Activated CD4-positive, alpha-beta memory T cell treated with anti-CD3 and anti-CD28 coated beads, Interleukin-2, amount 10 ng/mL, durations not matched to agents 7 days and 5 days (primary cell): ENCODE results near the gene ADGRL1. TPM values are rescaled to one million over a fixed set of nuclear protein-coding genes. Genes with fewer than 3 reads are reported as not detected.
"Not testable (repeated sequence)": the region's sequence is repeated elsewhere in the genome, so short reads cannot be mapped to it uniquely, and the experiment has no call there.

Experiments used
- CTCF ChIA-PET: fragments of 350-600 bp; sonication (Branson Sonifier 250); formaldehyde crosslinking; loops from one replicate; lab custom pipeline; 2021; ENCODE audit warnings: antibody characterized with exemption, inconsistent platforms; lab: Charles Lee
- POLR2A ChIA-PET: fragments of 350-600 bp; sonication (Branson Sonifier 250); formaldehyde crosslinking; loops from one replicate; lab custom pipeline; 2021; ENCODE audit warnings: antibody characterized with exemption; lab: Charles Lee
- DNase-seq: peaks from one replicate; pipeline ENCODE4 v3.0.0-alpha.2; 2020
- H3K27ac Mint-ChIP-seq: one replicate; pipeline ENCODE4 v1.8.0; 2021; ENCODE audit warnings: mild to moderate bottlenecking, mixed read lengths
- H3K27me3 Mint-ChIP-seq: one replicate; pipeline ENCODE4 v1.8.0; 2021; ENCODE audit warnings: mixed read lengths
- H3K36me3 Mint-ChIP-seq: one replicate; pipeline ENCODE4 v1.8.0; 2021; ENCODE audit warnings: low read depth, mixed read lengths
- H3K4me1 Mint-ChIP-seq: one replicate; pipeline ENCODE4 v1.8.0; 2021; ENCODE audit warnings: mixed read lengths
- H3K4me3 Mint-ChIP-seq: one replicate; pipeline ENCODE4 v1.8.0; 2021; ENCODE audit warnings: mild to moderate bottlenecking, mixed read lengths
- H3K9me3 Mint-ChIP-seq: one replicate; pipeline ENCODE4 v1.8.0; 2021; ENCODE audit warnings: mixed read lengths
- total RNA-seq, 2 experiments: library from RNA; stranded (reverse); gene quantifications; one replicate each; pipeline ENCODE4 v1.2.3, GENCODE V29; 2021

The ADGRL1 gene
- total RNA-seq, 2 experiments from 2014 or later: 6.5 to 6.7 TPM

GRCh38 chr19:14149509-14149994 is 56.4 kb downstream of the ADGRL1 start:
- Mint-ChIP-seq H3K27ac (peak overlapping the region; percentile 98), H3K9me3 (no peaks in the 10 kb centered on the region), H3K27me3 (no peaks in the 10 kb centered on the region), H3K36me3 (no peaks in the 10 kb centered on the region), H3K4me1 (peaks cover 39% of the 10 kb centered on the region), H3K4me3 (peak overlapping the region; percentile 84)
- ChIA-PET CTCF (interaction anchor here (1.7 to 2.1 kb wide), 2 partner anchors 13 to 40 kb away, joined by 4 to 13 read pairs; partner anchors contain the start of gene ASF1B), POLR2A (interaction anchor here (0.9 to 6.6 kb wide), 10 partner anchors 9 to 372 kb away, joined by 3 to 60 read pairs (median 4); partner anchors contain the start of gene ASF1B)
- peak; percentile 72 for DNase-seq

- Mint-ChIP-seq H3K4me1 (peaks cover 39% of the 10 kb centered on the region), H3K27ac (peak overlapping the region; percentile 98), H3K27me3 (no peaks in the 10 kb centered on the region), H3K9me3 (no peaks in the 10 kb centered on the region), H3K36me3 (no peaks in the 10 kb centered on the region), H3K4me3 (peak overlapping the region; percentile 84)
- ChIA-PET POLR2A (interaction anchor here (0.9 to 6.6 kb wide), 7 partner anchors 13 to 373 kb away, joined by 3 to 60 read pairs (median 3); partner anchors contain the start of gene ASF1B), CTCF (interaction anchor here (0.9 to 3.7 kb wide), 8 partner anchors 12 to 199 kb away, joined by 3 to 19 read pairs (median 4); partner anchors contain the start of gene ASF1B)
- no peak for DNase-seq
These were observed 57.1 kb downstream of the ADGRL1 start for GRCh38 chr19:14148751-14149410.

GRCh38 chr19:14147797-14148605 is 58.0 kb downstream of the ADGRL1 start:
- H3K4me1 Mint-ChIP-seq: peaks cover 39% of the 10 kb centered on the region
- ChIA-PET POLR2A (interaction anchor here (1.1 to 6.6 kb wide), 3 partner anchors 12 to 270 kb away, joined by 3 to 60 read pairs (median 3); partner anchors contain the start of gene ASF1B), CTCF (interaction anchor here (0.9 to 3.7 kb wide), 9 partner anchors 9 to 200 kb away, joined by 3 to 19 read pairs (median 4); partner anchors contain the start of gene ASF1B)
- H3K9me3 Mint-ChIP-seq: no peaks in the 10 kb centered on the region
- peak; percentile 61 for DNase-seq
- peak overlapping the region; percentile 98 for H3K27ac Mint-ChIP-seq
- H3K4me3 Mint-ChIP-seq: peak overlapping the region; percentile 84
- H3K36me3 Mint-ChIP-seq: no peaks in the 10 kb centered on the region
- H3K27me3 Mint-ChIP-seq: no peaks in the 10 kb centered on the region

- Mint-ChIP-seq H3K4me3 (no peak overlapping the region), H3K9me3 (no peaks in the 10 kb centered on the region), H3K36me3 (no peaks in the 10 kb centered on the region), H3K27me3 (no peaks in the 10 kb centered on the region), H3K4me1 (peaks cover 41% of the 10 kb centered on the region), H3K27ac (peak overlapping the region; percentile 26)
- no peak for DNase-seq
- ChIA-PET POLR2A (interaction anchor here (2.8 kb wide), 1 partner anchor 11 kb away, joined by 18 read pairs; the partner anchor contains the start of gene ASF1B), CTCF (interaction anchor here (1.4 to 3.7 kb wide), 3 partner anchors 8 to 201 kb away, joined by 4 to 19 read pairs (median 12); partner anchors contain the start of gene ASF1B)
These were observed 59.2 kb downstream of the ADGRL1 start for GRCh38 chr19:14146789-14147216.

GRCh38 chr19:14146169-14146568 is 59.8 kb downstream of the ADGRL1 start:
- ChIA-PET CTCF (interaction anchor here (0.5 to 3.7 kb wide), 3 partner anchors 9 to 956 kb away, joined by 4 to 24 read pairs (median 12); partner anchors contain the start of gene ASF1B), POLR2A (interaction anchor here (2.8 kb wide), 1 partner anchor 10 kb away, joined by 18 read pairs; the partner anchor contains the start of gene ASF1B)
- not testable (repeated sequence) for H3K27ac Mint-ChIP-seq, H3K27me3 Mint-ChIP-seq, H3K4me3 Mint-ChIP-seq, DNase-seq, H3K9me3 Mint-ChIP-seq, H3K36me3 Mint-ChIP-seq
- H3K4me1 Mint-ChIP-seq: peaks cover 38% of the 10 kb centered on the region

- Mint-ChIP-seq H3K4me3 (no peak overlapping the region), H3K27me3 (no peaks in the 10 kb centered on the region), H3K27ac (no peak overlapping the region), H3K36me3 (no peaks in the 10 kb centered on the region), H3K9me3 (no peaks in the 10 kb centered on the region), H3K4me1 (peaks cover 39% of the 10 kb centered on the region)
- ChIA-PET CTCF (interaction anchor here (0.5 to 3.7 kb wide), 3 partner anchors 8 to 955 kb away, joined by 4 to 24 read pairs (median 12); partner anchors contain the start of gene ASF1B), POLR2A (interaction anchor here (0.6 to 2.8 kb wide), 2 partner anchors 9 to 284 kb away, joined by 3 to 18 read pairs; partner anchors contain the start of gene ASF1B)
- no peak for DNase-seq
These were observed 60.6 kb downstream of the ADGRL1 start for GRCh38 chr19:14145381-14145780.

- Mint-ChIP-seq H3K4me1 (peaks cover 26% of the 10 kb centered on the region), H3K4me3 (no peak overlapping the region), H3K36me3 (peaks cover 4% of the 10 kb centered on the region), H3K27me3 (no peaks in the 10 kb centered on the region), H3K27ac (no peak overlapping the region), H3K9me3 (no peaks in the 10 kb centered on the region)
- DNase-seq: no peak
- ChIA-PET POLR2A (no interaction called here), CTCF (interaction anchor here (1.0 kb wide), 1 partner anchor 83 kb away, joined by 3 read pairs; no protein-coding TSS in a partner anchor)
These were observed 63.4 kb downstream of the ADGRL1 start for GRCh38 chr19:14142262-14143190.

- Mint-ChIP-seq H3K36me3 (peaks cover 6% of the 10 kb centered on the region), H3K9me3 (no peaks in the 10 kb centered on the region), H3K27ac (no peak overlapping the region), H3K4me3 (no peak overlapping the region), H3K4me1 (peaks cover 30% of the 10 kb centered on the region), H3K27me3 (no peaks in the 10 kb centered on the region)
- POLR2A ChIA-PET: interaction anchor here (0.6 to 1.6 kb wide), 2 partner anchors 9 to 26 kb away, joined by 3 to 5 read pairs; no protein-coding TSS in a partner anchor
- DNase-seq: no peak
- CTCF ChIA-PET: interaction anchor here (0.7 to 1.5 kb wide), 2 partner anchors 27 to 77 kb away, joined by 3 to 6 read pairs; no protein-coding TSS in a partner anchor
These were observed 64.9 kb downstream of the ADGRL1 start for GRCh38 chr19:14141041-14141440.

GRCh38 chr19:14139944-14140343 is 66.0 kb downstream of the ADGRL1 start:
- ChIA-PET CTCF (interaction anchor here (1.1 to 1.8 kb wide), 3 partner anchors 8 to 209 kb away, joined by 3 to 4 read pairs (median 3); no protein-coding TSS in a partner anchor), POLR2A (interaction anchor here (0.8 to 1.6 kb wide), 2 partner anchors 10 to 16 kb away, joined by 3 to 5 read pairs; no protein-coding TSS in a partner anchor)
- DNase-seq: no peak
- Mint-ChIP-seq H3K36me3 (peaks cover 15% of the 10 kb centered on the region), H3K27ac (peak overlapping the region; percentile 41), H3K9me3 (no peaks in the 10 kb centered on the region), H3K4me1 (peaks cover 30% of the 10 kb centered on the region), H3K27me3 (no peaks in the 10 kb centered on the region), H3K4me3 (no peak overlapping the region)

- ChIA-PET CTCF (interaction anchor here (0.5 to 1.8 kb wide), 4 partner anchors 9 to 225 kb away, joined by 3 to 4 read pairs (median 3); no protein-coding TSS in a partner anchor), POLR2A (interaction anchor here (0.8 to 1.0 kb wide), 3 partner anchors 21 to 243 kb away, joined by 3 to 4 read pairs (median 3); partner anchors contain the start of gene PRKACA)
- Mint-ChIP-seq H3K4me3 (peak overlapping the region; percentile 61), H3K27ac (peak overlapping the region; percentile 23), H3K9me3 (no peaks in the 10 kb centered on the region), H3K4me1 (peaks cover 38% of the 10 kb centered on the region), H3K36me3 (peaks cover 23% of the 10 kb centered on the region), H3K27me3 (no peaks in the 10 kb centered on the region)
- DNase-seq: no peak
These were observed 67.2 kb downstream of the ADGRL1 start for GRCh38 chr19:14138576-14139265.
